Limb (tissue), 2 donors: ENCODE data around the gene ZNF853.
"Not testable (repeated sequence)": the region's sequence is repeated elsewhere in the genome, so short reads cannot be mapped to it uniquely, and the experiment has no call there.

Experiments used
- DNase-seq, 2 donors: peaks; one replicate each; pipeline ENCODE4 v3.0.0-alpha.2; 2016; ENCODE audit errors: extremely low spot score in 2 of 2

ZNF853 gene

GRCh38 chr7:6651851-6652445 is 36.5 kb downstream of the ZNF853 start:
- no peak for DNase-seq

- no peak for DNase-seq
Observed at GRCh38 chr7:6652446-6653011, 37.1 kb downstream of the ZNF853 start.

- no peak for DNase-seq
Observed at GRCh38 chr7:6653071-6654003, 37.9 kb downstream of the ZNF853 start.

- DNase-seq, result no peak
Observed at GRCh38 chr7:6654113-6654841, 38.9 kb downstream of the ZNF853 start.

GRCh38 chr7:6654842-6655610 is 39.6 kb downstream of the ZNF853 start:
- no peak for DNase-seq

- DNase-seq, result no peak
Observed at GRCh38 chr7:6655636-6656385, 40.4 kb downstream of the ZNF853 start.

GRCh38 chr7:6656413-6656812 is 41.0 kb downstream of the ZNF853 start:
- DNase-seq, result no peak

GRCh38 chr7:6658618-6659345 is 43.4 kb downstream of the ZNF853 start:
- no peak for DNase-seq

- DNase-seq, result not testable (repeated sequence)
Observed at GRCh38 chr7:6670851-6671250, 55.4 kb downstream of the ZNF853 start.
